Nephron progenitor cell (in vitro differentiated cells): ENCODE measurements around the gene CTNNA2.

Experiments
- DNase-seq: peaks from one replicate; pipeline ENCODE4 v3.0.0; 2021
- H3K27ac Mint-ChIP-seq: 2 replicates; pipeline ENCODE4 v1.8.0; 2021; ENCODE audit warnings: mild to moderate bottlenecking, moderate library complexity, mixed read lengths
- H3K27me3 Mint-ChIP-seq: 2 replicates; pipeline ENCODE4 v1.8.0; 2021; ENCODE audit warnings: mild to moderate bottlenecking, low read depth, mixed read lengths; ENCODE audit not compliant: poor library complexity
- H3K36me3 Mint-ChIP-seq: 2 replicates; pipeline ENCODE4 v1.8.0; 2021; ENCODE audit warnings: low read depth, mixed read lengths
- H3K4me1 Mint-ChIP-seq: 2 replicates; pipeline ENCODE4 v1.8.0; 2021; ENCODE audit warnings: mixed read lengths
- H3K4me3 Mint-ChIP-seq: 2 replicates; pipeline ENCODE4 v1.8.0; 2021; ENCODE audit warnings: mild to moderate bottlenecking, moderate library complexity, mixed read lengths
- H3K9me3 Mint-ChIP-seq: 2 replicates; pipeline ENCODE4 v1.8.0; 2021; ENCODE audit warnings: mild to moderate bottlenecking, moderate library complexity, mixed read lengths
- CTCF ChIP-seq: fragments of 200-600 bp; sonication (generic); IDR thresholded peaks from 2 replicates; pipeline ENCODE4 v1.5.0; 2021; ENCODE audit warnings: antibody characterized with exemption

CTNNA2 gene

GRCh38 chr2:80545420-80546210 is 1032.8 kb downstream of the CTNNA2 start:
- Mint-ChIP-seq H3K27ac (no peak overlapping the region), H3K9me3 (no peaks in the 10 kb centered on the region), H3K4me3 (no peak overlapping the region), H3K36me3 (no peaks in the 10 kb centered on the region), H3K27me3 (peaks cover 4% of the 10 kb centered on the region), H3K4me1 (no peaks in the 10 kb centered on the region)
- DNase-seq = no peak
- TF ChIP-seq CTCF = no peak

- Mint-ChIP-seq H3K36me3 (no peaks in the 10 kb centered on the region), H3K27ac (no peak overlapping the region), H3K4me3 (no peak overlapping the region), H3K9me3 (no peaks in the 10 kb centered on the region), H3K27me3 (peaks cover 4% of the 10 kb centered on the region), H3K4me1 (no peaks in the 10 kb centered on the region)
- no peak for TF ChIP-seq CTCF
- DNase-seq = no peak
These were observed 1033.9 kb downstream of the CTNNA2 start for GRCh38 chr2:80546766-80547165.

GRCh38 chr2:80547344-80547743 is 1034.5 kb downstream of the CTNNA2 start:
- H3K27me3 Mint-ChIP-seq = peaks cover 4% of the 10 kb centered on the region
- no peaks in the 10 kb centered on the region for H3K36me3 Mint-ChIP-seq
- TF ChIP-seq CTCF = no peak

GRCh38 chr2:80548469-80548868 is 1035.6 kb downstream of the CTNNA2 start:
- Mint-ChIP-seq H3K9me3 (no peaks in the 10 kb centered on the region), H3K27ac (no peak overlapping the region), H3K36me3 (no peaks in the 10 kb centered on the region), H3K4me3 (no peak overlapping the region), H3K4me1 (no peaks in the 10 kb centered on the region), H3K27me3 (peaks cover 4% of the 10 kb centered on the region)
- no peak for TF ChIP-seq CTCF
- no peak for DNase-seq

More at GRCh38 chr2:80547344-80547743, 1034.5 kb downstream of the CTNNA2 start:
- no peak for DNase-seq
- Mint-ChIP-seq H3K27ac (no peak overlapping the region), H3K4me1 (no peaks in the 10 kb centered on the region), H3K4me3 (no peak overlapping the region), H3K9me3 (no peaks in the 10 kb centered on the region)

GRCh38 chr2:80549901-80550300 is 1037.0 kb downstream of the CTNNA2 start:
- DNase-seq = no peak
- no peaks in the 10 kb centered on the region for H3K36me3 Mint-ChIP-seq
- no peaks in the 10 kb centered on the region for H3K27me3 Mint-ChIP-seq
- no peak overlapping the region for H3K4me3 Mint-ChIP-seq
- H3K9me3 Mint-ChIP-seq = no peaks in the 10 kb centered on the region
- H3K4me1 Mint-ChIP-seq = no peaks in the 10 kb centered on the region
- TF ChIP-seq CTCF = no peak
- no peak overlapping the region for H3K27ac Mint-ChIP-seq

GRCh38 chr2:80560326-80560725 is 1047.5 kb downstream of the CTNNA2 start:
- DNase-seq = no peak
- Mint-ChIP-seq H3K27ac (no peak overlapping the region), H3K4me1 (peaks cover 4% of the 10 kb centered on the region), H3K4me3 (no peak overlapping the region), H3K9me3 (no peaks in the 10 kb centered on the region), H3K36me3 (no peaks in the 10 kb centered on the region), H3K27me3 (peaks cover 4% of the 10 kb centered on the region)
- TF ChIP-seq CTCF = no peak
